HL-60 (cell line): ENCODE data around the gene CDH2.

Experiments used
- SPI1 ChIP-seq: IDR thresholded peaks from 2 replicates; pipeline ENCODE4 v1.6.1; 2012; ENCODE audit warnings: low read depth, mild to moderate bottlenecking, borderline replicate concordance
- TF ChIP-seq, protein P1 (sequence below): IDR thresholded peaks from one replicate; pipeline ENCODE4 v1.5.1; 2011; ENCODE audit warnings: low read length, control low read depth, inconsistent platforms; ENCODE audit not compliant: insufficient read depth

DNA sequence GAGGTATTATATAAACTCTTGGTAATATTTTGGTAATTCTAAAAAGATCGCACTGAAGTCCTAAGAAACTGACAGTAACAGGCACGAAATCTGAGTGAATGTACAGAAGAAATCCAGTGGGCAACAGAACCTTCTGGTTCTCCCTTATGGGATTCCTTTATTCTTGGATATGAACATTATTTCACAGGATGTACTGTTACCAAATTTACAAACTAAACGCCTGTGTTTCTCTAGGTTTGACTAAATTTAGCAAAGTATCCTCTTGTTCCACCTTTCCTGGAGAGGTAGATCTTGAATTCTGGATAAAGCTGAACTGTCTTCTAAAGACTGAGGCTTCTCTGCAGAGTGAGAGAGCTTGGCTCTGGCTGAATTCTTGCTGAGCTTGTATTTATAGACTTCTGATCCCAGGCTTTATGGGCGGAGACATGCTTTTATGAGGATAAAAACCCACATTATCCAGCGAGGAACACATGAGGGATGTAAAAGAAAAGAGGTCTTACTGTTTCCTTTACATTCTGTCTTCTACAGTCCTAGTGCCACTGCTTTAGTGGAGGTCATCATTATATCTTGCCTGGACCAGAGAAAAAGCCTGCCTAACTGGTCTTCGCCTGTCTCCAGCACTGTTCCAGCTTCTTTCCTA, 220.8 kb downstream of the CDH2 start:
- TF ChIP-seq, protein P1, sequence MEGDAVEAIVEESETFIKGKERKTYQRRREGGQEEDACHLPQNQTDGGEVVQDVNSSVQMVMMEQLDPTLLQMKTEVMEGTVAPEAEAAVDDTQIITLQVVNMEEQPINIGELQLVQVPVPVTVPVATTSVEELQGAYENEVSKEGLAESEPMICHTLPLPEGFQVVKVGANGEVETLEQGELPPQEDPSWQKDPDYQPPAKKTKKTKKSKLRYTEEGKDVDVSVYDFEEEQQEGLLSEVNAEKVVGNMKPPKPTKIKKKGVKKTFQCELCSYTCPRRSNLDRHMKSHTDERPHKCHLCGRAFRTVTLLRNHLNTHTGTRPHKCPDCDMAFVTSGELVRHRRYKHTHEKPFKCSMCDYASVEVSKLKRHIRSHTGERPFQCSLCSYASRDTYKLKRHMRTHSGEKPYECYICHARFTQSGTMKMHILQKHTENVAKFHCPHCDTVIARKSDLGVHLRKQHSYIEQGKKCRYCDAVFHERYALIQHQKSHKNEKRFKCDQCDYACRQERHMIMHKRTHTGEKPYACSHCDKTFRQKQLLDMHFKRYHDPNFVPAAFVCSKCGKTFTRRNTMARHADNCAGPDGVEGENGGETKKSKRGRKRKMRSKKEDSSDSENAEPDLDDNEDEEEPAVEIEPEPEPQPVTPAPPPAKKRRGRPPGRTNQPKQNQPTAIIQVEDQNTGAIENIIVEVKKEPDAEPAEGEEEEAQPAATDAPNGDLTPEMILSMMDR = no peak
- TF ChIP-seq SPI1 = no peak
